Breast epithelium (tissue), 4 donors: ENCODE measurements around the gene OOSP4A. TPM values are rescaled to one million over a fixed set of nuclear protein-coding genes. Genes with fewer than 3 reads are reported as not detected.

Experiments
- DNase-seq, 2 donors: peaks; one replicate each; pipeline ENCODE4 v3.0.0-alpha.2; 2019; ENCODE audit warnings: low spot score in 2 of 2
- H3K27ac ChIP-seq, 2 donors: fragments of 200-600 bp; sonication (generic) in 1 of 2; one replicate each; pipeline ENCODE4 v1.5.1; 2016 to 2019; ENCODE audit warnings: mild to moderate bottlenecking in 1 of 2
- H3K27me3 ChIP-seq, 2 donors: fragments of 200-600 bp; sonication (generic) in 1 of 2; one replicate each; pipeline versions ENCODE4 v1.5.1 to v1.6.0; 2017 to 2019; ENCODE audit warnings: control low read depth in 1 of 2, mild to moderate bottlenecking in 1 of 2
- H3K36me3 ChIP-seq: fragments of 200-600 bp; one replicate; pipeline ENCODE4 v1.5.1; 2019
- H3K4me1 ChIP-seq, 2 donors: fragments of 200-600 bp; sonication (generic); one replicate each; pipeline ENCODE4 v1.5.1; 2016 to 2019; ENCODE audit warnings: control low read depth in 1 of 2
- H3K4me3 ChIP-seq, 3 donors: fragments of 200-600 bp; sonication (generic); 1 replicate in 2 of 3; 2 replicates in 1 of 3; pipeline ENCODE4 v1.5.1; 2016 to 2019; ENCODE audit warnings: mild to moderate bottlenecking in 3 of 3, moderate library complexity in 2 of 3
- H3K9me3 ChIP-seq, 2 donors: fragments of 200-600 bp; sonication (generic) in 1 of 2; one replicate each; pipeline ENCODE4 v1.5.1; 2016 to 2019; ENCODE audit warnings: control low read depth in 1 of 2
- CTCF ChIP-seq, 3 donors: fragments of 450-650 bp; IDR thresholded peaks; one replicate each; pipeline ENCODE4 v1.5.1; 2016 to 2017; ENCODE audit warnings: antibody characterized with exemption in 3 of 3, mild to moderate bottlenecking in 3 of 3, moderate library complexity in 3 of 3
- POLR2A ChIP-seq: fragments of 450-650 bp; IDR thresholded peaks from one replicate; pipeline ENCODE4 v1.6.1; 2016; ENCODE audit warnings: antibody characterized with exemption, mild to moderate bottlenecking, moderate library complexity
- POLR2AphosphoS5 ChIP-seq, 3 donors: sonication (generic); formaldehyde crosslinking; IDR thresholded peaks; one replicate each; pipeline ENCODE4 v1.6.1; 2017; ENCODE audit warnings: antibody characterized with exemption in 3 of 3
- intact Hi-C: fragments of 100-400 bp; cut with DNase I; formaldehyde crosslinking; loops from one replicate; pipeline ENCODE4 v1.15.1; 2023; ENCODE audit warnings: low total_unique reads
- total RNA-seq, 3 donors: library from RNA; depleted of rRNA; stranded (reverse); fragments of >200 nt; gene quantifications; one replicate each; pipeline ENCODE4 v1.1.0, GENCODE V29; 2016

OOSP4A gene
- total RNA-seq, 3 donors from 2014 or later = not detected

DNA sequence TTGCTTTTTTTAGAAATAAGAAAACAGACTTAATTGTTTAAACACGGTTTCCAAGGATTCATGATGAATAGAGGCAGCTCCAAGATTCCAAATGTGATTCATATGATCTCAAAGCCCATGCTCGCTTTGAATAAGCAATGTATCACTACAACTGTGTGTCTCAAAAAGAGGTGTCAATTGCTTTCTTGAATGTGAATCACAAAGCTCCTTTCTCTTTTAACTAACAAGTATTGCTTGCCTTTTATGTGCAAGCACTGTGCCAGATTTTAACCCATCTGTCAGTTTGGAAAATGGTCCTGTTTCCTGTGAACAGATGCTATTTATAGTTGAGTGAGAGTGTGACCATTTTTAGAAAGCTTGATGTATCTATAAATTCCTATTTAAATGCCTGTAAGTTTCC is 19.1 kb upstream of the OOSP4A start:
- DNase-seq = no peak
- H3K36me3 ChIP-seq = no peaks in the 10 kb centered on the region
- intact Hi-C loops = no loop called here
- no peaks in the 10 kb centered on the region for H3K27me3 ChIP-seq
- no peak overlapping the region for H3K27ac ChIP-seq
- no peaks in the 10 kb centered on the region for H3K4me1 ChIP-seq
- no peak for TF ChIP-seq CTCF (IDR thresholded peaks at IDR 0.05)
- no peak for TF ChIP-seq POLR2AphosphoS5 (IDR thresholded peaks at IDR 0.05)
- TF ChIP-seq POLR2A = no peak
- no peaks in the 10 kb centered on the region for H3K9me3 ChIP-seq
- H3K4me3 ChIP-seq = no peak overlapping the region

DNA sequence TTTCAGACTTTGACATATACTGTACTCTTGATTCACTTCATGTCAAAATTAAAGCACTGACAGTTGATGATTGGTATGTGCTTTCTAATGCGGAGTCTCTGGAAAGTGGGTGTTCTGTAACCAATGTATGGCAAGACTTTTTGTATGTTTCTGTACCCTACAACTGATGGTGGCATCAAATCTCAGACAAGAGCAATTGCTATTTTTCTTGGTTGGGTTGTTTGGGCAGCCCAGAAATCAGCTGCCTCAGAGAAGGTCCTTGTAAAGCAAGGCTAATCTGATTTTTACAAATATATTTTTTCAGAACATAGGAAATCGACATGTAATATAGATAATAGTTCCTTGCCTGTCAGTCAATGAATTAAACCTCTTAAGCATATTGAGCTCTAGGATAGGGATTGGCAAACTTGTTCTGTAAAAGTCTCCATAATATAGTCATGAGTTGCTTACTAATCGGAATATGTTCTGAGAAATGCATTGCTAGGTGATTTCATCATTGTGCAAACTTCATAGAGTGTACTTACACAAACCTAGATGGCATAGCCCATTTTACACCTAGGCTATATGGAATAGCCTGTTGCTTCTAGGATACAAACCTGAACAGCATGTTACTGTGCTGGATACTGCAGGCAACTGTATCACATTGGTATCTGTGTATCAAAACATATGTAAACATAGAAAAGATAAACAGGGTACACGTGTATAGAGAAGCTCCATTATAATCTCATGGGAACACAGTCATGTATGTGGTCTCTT is 10.2 kb upstream of the OOSP4A start:
- H3K27me3 ChIP-seq = no peaks in the 10 kb centered on the region
- no peak for TF ChIP-seq CTCF (IDR thresholded peaks at IDR 0.05)
- TF ChIP-seq POLR2A = no peak
- TF ChIP-seq POLR2AphosphoS5 (IDR thresholded peaks at IDR 0.05) = no peak
- no peak overlapping the region for H3K4me3 ChIP-seq
- no peak overlapping the region for H3K27ac ChIP-seq
- no peak for DNase-seq
- no peaks in the 10 kb centered on the region for H3K4me1 ChIP-seq
- no peaks in the 10 kb centered on the region for H3K9me3 ChIP-seq
- H3K36me3 ChIP-seq = no peaks in the 10 kb centered on the region
- intact Hi-C loops = no loop called here

GRCh38 chr11:59954219-59954847 is 9.5 kb upstream of the OOSP4A start:
- Histone ChIP-seq H3K4me1 (no peaks in the 10 kb centered on the region), H3K36me3 (no peaks in the 10 kb centered on the region), H3K9me3 (no peaks in the 10 kb centered on the region), H3K27me3 (no peaks in the 10 kb centered on the region), H3K4me3 (no peak overlapping the region), H3K27ac (no peak overlapping the region)
- DNase-seq = no peak
- TF ChIP-seq CTCF (IDR thresholded peaks at IDR 0.05) (no peak), POLR2A (no peak), POLR2AphosphoS5 (IDR thresholded peaks at IDR 0.05) (no peak)
- intact Hi-C loops = no loop called here

- Histone ChIP-seq H3K9me3 (no peaks in the 10 kb centered on the region), H3K4me1 (no peaks in the 10 kb centered on the region), H3K36me3 (no peaks in the 10 kb centered on the region), H3K4me3 (no peak overlapping the region), H3K27me3 (no peaks in the 10 kb centered on the region), H3K27ac (no peak overlapping the region)
- intact Hi-C loops = no loop called here
- TF ChIP-seq CTCF (IDR thresholded peaks at IDR 0.05) = no peak
- TF ChIP-seq POLR2A = no peak
- no peak for TF ChIP-seq POLR2AphosphoS5 (IDR thresholded peaks at IDR 0.05)
- DNase-seq = no peak
Observed at GRCh38 chr11:59957094-59957493, 6.7 kb upstream of the OOSP4A start.

DNA sequence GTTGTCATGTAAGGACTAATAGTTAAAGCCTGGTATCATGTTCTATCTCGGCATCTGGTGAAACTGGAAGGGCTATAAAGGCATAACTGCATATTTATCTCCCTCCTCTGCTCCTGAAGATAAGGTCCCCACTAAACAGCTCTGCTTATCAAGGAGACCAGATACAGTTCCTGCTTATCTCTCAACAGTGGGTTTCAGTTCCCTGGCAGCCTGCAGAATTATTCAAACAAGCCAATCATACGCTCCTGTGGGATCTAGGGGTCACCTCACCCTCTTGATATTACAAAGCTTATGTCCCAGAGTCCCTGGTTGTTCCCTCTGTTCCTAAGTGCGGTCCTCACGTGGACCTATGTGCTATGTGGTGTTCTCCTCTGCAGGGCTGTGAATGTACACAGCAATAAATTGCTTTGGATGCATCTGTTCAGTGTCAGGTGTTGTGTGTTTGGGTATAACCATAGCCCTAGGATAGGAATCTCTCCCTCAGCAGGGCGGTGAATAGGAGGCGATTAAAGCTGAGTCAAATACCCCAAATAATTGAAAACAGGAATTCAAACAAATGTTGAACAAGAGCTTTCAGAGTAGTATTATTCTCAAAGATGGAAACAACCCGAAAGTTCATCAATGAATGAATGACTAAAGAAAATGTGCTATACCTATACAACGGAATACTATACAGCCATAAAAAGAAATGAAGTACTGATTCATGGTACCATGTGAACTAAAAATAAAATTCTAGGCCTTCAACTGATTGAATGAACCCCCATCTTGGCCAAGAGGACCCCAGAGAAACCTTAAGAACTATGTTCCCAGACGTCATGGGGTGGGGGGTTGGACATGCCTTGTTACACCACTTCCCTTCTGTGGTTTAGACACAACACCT is 3.1 kb upstream of the OOSP4A start:
- intact Hi-C loops = no loop called here
- Histone ChIP-seq H3K36me3 (no peaks in the 10 kb centered on the region), H3K4me1 (no peaks in the 10 kb centered on the region), H3K27ac (no peak overlapping the region), H3K4me3 (no peak overlapping the region), H3K27me3 (no peaks in the 10 kb centered on the region), H3K9me3 (no peaks in the 10 kb centered on the region)
- no peak for DNase-seq
- TF ChIP-seq CTCF (IDR thresholded peaks at IDR 0.05) (no peak), POLR2A (no peak), POLR2AphosphoS5 (IDR thresholded peaks at IDR 0.05) (no peak)
